Activated T-cell treated with anti-CD3 and anti-CD28 coated beads, Interleukin-2, amount 50 U/mL, for 72 hours (primary cell): ENCODE results near the gene NLRP14. TPM values are rescaled to one million over a fixed set of nuclear protein-coding genes. Genes with fewer than 3 reads are reported as not detected.

Experiments
- ATAC-seq, 2 donors: fragments of 150-1000 bp; cut with Tn5 transposase; replicated peaks in 1 of 2; 2 replicates each; pipeline ENCODE4 v1.10.0; 2021; ENCODE audit warnings: moderate library complexity in 2 of 2, mild to moderate bottlenecking in 1 of 2
- DNase-seq, 2 donors: peaks; one replicate each; pipeline ENCODE4 v3.0.0; 2021 to 2022; ENCODE audit warnings: mixed read lengths in 1 of 2
- H3K27ac Mint-ChIP-seq: one replicate; pipeline ENCODE4 v1.8.0; 2022; ENCODE audit warnings: mild to moderate bottlenecking, moderate library complexity, mixed read lengths
- H3K27me3 Mint-ChIP-seq: one replicate; pipeline ENCODE4 v1.8.0; 2022; ENCODE audit warnings: low read depth, mixed read lengths
- H3K36me3 Mint-ChIP-seq, 2 donors: one replicate each; pipeline ENCODE4 v1.8.0; 2022; ENCODE audit warnings: mixed read lengths in 2 of 2, mild to moderate bottlenecking in 1 of 2; ENCODE audit not compliant: insufficient read depth in 2 of 2
- H3K4me1 Mint-ChIP-seq: one replicate; pipeline ENCODE4 v1.8.0; 2022; ENCODE audit warnings: low read depth, mixed read lengths
- H3K4me3 Mint-ChIP-seq, 2 donors: one replicate each; pipeline ENCODE4 v1.8.0; 2022; ENCODE audit warnings: mild to moderate bottlenecking in 2 of 2, mixed read lengths in 2 of 2, moderate library complexity in 2 of 2
- H3K9me3 Mint-ChIP-seq, 2 donors: one replicate each; pipeline ENCODE4 v1.8.0; 2022; ENCODE audit warnings: mixed read lengths in 2 of 2
- total RNA-seq, 2 donors: library from RNA; stranded (reverse); gene quantifications; one replicate each; pipeline ENCODE4 v1.2.3, GENCODE V29; 2022

The NLRP14 gene
- total RNA-seq, 2 donors from 2014 or later: 0.12 TPM; not detected in 1

DNA sequence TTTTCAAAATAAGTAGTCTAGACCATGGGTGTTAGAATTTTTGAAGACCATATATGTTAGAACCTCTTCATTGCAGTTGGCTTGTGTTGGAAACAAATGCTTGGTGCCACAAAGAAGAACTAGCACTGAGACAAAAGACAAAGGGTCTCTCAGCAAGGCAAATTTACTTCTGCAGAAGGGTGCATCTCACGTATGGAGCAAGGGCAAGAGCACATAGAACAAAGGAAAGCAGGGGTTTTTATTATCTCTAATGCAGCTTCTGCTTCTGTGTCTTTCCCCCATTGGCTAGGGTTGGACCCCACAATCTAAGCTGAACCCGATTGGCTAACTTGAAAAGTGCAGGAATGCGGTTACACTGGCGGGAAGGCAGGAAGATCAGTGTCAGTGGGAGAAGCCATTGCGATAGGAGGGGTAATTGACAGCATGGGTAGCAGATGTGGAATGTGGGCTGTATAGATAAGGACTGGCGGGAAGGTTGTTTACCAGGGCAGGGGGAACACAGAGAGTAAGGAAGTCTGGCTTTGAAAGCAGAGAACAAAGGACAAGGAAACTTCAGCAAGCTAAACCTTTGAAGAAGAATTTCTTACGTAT, 59.4 kb downstream of the NLRP14 start:
- Mint-ChIP-seq H3K27me3 (peaks cover 15% of the 10 kb centered on the region), H3K9me3 (peaks cover 0 to 8% of the 10 kb centered on the region in 2 donors), H3K4me1 (no peaks in the 10 kb centered on the region), H3K4me3 (no peak overlapping the region), H3K36me3 (no peaks in the 10 kb centered on the region), H3K27ac (no peak overlapping the region)
- DNase-seq: no peak
- no peak for ATAC-seq

DNA sequence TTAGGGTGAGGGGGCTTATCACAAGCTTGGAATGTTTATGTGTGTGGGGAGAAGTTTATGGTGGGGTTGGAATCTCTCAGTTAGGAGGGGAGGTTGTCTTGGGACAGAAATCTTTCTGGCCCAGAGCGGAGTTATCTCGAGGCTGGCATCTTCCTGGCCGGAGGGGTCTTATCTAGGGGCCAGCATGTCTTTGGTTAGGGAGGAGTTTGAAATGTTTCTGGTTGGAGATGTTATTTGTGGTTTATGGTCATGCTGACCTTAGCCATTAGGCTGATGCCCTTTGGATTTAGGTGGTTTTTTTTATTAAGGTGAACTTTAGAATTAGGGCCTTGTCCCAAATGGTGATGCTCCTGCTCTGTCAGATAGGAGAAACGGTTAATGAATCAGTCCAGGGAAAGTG, 60.6 kb downstream of the NLRP14 start:
- peaks cover 15% of the 10 kb centered on the region for H3K27me3 Mint-ChIP-seq
- no peak overlapping the region for H3K27ac Mint-ChIP-seq
- no peaks in the 10 kb centered on the region for H3K36me3 Mint-ChIP-seq
- peaks cover 0 to 8% of the 10 kb centered on the region in 2 donors for H3K9me3 Mint-ChIP-seq
- no peak overlapping the region for H3K4me3 Mint-ChIP-seq
- ATAC-seq: no peak
- no peaks in the 10 kb centered on the region for H3K4me1 Mint-ChIP-seq
- no peak for DNase-seq

DNA sequence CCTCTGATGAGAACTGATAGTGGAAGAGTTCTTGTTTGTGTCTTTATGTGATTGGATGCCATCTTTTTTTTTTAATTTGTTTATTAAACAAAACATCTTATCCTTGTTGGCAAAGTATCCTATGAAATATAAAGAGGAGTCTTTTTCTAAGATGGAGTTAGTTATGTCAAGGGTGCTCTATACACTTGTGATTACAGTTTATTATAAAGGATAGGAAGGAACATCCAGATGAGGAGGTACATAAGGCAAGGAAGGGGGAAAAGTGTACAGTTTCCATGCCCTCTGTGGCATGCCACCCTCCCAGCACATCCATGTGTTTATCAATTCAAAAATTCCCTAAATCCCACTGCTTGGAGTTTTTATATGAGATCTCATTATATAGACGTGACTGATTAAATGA, 61.2 kb downstream of the NLRP14 start:
- DNase-seq: no peak
- H3K4me3 Mint-ChIP-seq: no peak overlapping the region
- peaks cover 12% of the 10 kb centered on the region for H3K27me3 Mint-ChIP-seq
- H3K27ac Mint-ChIP-seq: no peak overlapping the region
- no peak for ATAC-seq
- no peaks in the 10 kb centered on the region for H3K4me1 Mint-ChIP-seq
- H3K9me3 Mint-ChIP-seq: peaks cover 0 to 8% of the 10 kb centered on the region in 2 donors
- no peaks in the 10 kb centered on the region for H3K36me3 Mint-ChIP-seq

DNA sequence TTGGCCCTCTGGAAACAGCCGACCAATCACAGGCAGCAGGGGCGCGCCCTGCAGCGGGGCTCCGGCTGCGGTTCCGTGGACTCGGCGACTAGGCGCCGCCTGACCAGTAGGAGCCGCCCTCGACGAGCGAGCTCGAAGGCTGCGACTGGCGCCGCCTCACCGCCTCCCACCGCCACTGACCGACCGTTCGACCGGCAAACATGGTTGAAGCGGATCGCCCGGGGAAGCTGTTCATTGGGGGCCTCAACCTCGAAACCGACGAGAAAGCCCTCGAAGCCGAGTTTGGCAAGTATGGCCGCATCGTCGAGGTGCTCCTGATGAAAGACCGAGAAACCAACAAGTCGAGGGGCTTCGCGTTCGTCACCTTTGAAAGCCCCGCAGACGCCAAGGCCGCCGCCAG, 68.6 kb downstream of the NLRP14 start, which contains the start of gene RBMXL2:
RBMXL2 (plus strand) TSS at position 78 of the 400 bp plus-strand sequence; CDS start at position 201, 123 bp downstream.
- ATAC-seq: no peak
- Mint-ChIP-seq H3K4me3 (no peak within 1 kb of the TSS), H3K36me3 (no peaks in the 10 kb centered on the region), H3K4me1 (no peaks in the 10 kb centered on the region), H3K27me3 (peaks cover 27% of the 10 kb centered on the region), H3K27ac (no peak within 1 kb of the TSS), H3K9me3 (no peaks in the 10 kb centered on the region)
- no peak for DNase-seq

DNA sequence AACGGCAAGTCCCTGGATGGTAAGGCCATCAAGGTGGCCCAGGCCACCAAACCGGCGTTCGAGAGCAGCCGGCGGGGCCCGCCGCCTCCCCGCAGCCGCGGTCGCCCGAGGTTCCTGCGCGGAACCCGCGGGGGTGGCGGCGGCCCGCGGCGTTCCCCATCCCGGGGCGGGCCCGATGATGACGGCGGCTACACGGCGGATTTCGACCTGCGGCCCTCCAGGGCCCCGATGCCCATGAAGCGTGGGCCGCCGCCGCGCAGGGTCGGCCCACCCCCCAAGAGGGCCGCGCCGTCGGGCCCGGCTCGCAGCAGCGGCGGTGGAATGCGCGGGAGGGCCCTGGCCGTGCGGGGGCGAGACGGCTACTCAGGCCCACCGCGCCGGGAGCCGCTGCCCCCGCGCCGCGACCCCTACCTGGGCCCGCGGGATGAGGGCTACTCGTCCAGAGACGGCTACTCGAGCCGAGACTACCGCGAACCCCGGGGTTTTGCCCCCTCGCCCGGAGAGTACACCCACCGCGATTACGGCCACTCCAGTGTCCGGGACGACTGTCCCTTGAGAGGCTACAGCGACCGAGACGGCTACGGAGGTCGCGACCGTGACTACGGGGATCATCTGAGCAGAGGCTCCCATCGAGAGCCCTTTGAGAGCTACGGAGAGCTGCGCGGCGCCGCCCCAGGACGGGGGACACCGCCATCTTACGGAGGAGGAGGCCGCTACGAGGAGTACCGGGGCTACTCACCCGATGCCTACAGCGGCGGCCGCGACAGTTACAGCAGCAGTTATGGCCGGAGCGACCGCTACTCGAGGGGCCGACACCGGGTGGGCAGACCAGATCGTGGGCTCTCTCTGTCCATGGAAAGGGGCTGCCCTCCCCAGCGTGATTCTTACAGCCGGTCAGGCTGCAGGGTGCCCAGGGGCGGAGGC, 69.3 kb downstream of the NLRP14 start:
- no peaks in the 10 kb centered on the region for H3K9me3 Mint-ChIP-seq
- no peaks in the 10 kb centered on the region for H3K4me1 Mint-ChIP-seq
- peaks cover 27% of the 10 kb centered on the region for H3K27me3 Mint-ChIP-seq
- no peak overlapping the region for H3K27ac Mint-ChIP-seq
- DNase-seq (no peak), ATAC-seq (no peak)
- no peaks in the 10 kb centered on the region for H3K36me3 Mint-ChIP-seq
- H3K4me3 Mint-ChIP-seq: no peak overlapping the region

DNA sequence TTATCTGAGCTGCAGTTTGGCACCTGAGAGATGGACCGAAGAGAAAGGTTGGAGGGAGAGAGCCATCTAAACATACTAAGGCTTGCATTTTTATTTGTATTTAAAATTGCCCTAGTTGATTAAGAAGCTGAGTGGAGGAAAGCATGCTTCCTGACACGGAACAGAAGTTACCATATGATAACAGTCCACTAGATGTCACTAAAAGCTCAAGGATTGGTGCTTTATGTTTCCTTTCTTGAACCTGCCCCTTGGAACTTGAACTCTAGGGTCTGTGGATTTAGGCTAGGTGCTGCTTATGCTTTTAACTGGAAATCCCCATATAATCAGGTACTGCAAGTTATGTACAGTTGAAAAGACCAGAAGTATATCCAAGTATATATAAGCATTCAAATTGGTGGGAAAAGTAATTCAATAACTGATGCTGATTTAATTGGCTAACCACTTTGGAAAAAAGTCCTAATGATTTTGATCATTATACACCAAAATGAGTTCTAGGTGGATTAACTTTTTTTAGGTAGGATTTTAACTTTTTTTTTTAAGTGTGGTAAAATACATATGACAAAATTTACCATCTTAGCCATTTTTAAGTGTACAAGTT, 78.1 kb downstream of the NLRP14 start:
- H3K4me1 Mint-ChIP-seq: no peaks in the 10 kb centered on the region
- H3K27ac Mint-ChIP-seq: no peak overlapping the region
- no peaks in the 10 kb centered on the region for H3K36me3 Mint-ChIP-seq
- no peak overlapping the region for H3K4me3 Mint-ChIP-seq
- no peaks in the 10 kb centered on the region for H3K9me3 Mint-ChIP-seq
- peaks cover 9% of the 10 kb centered on the region for H3K27me3 Mint-ChIP-seq
- peak in 1 of 2 donors; percentile 14 for DNase-seq
- ATAC-seq: peak; percentile 64 to 71

DNA sequence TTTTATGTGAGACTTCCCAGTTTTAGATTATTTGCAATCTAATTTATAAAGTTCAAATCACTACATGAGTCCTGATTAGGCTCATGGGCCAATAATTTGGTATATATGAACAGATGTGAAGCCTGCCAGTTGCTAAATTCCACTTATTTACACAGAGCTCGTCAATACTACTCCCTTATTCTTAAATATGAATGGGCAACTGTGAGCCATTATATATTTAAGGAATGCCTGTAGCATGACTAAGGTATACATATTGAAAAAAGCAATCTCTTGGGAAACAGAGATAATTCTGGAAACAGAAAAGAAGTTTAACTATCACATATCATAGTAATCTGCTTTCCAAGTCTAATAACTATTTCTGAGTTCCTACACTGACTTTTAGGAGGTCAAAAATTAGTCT, 95.5 kb downstream of the NLRP14 start:
- Mint-ChIP-seq H3K9me3 (no peaks in the 10 kb centered on the region), H3K27me3 (no peaks in the 10 kb centered on the region), H3K4me1 (no peaks in the 10 kb centered on the region), H3K27ac (no peak overlapping the region), H3K36me3 (no peaks in the 10 kb centered on the region), H3K4me3 (no peak overlapping the region)
- ATAC-seq: no peak
- DNase-seq: no peak

DNA sequence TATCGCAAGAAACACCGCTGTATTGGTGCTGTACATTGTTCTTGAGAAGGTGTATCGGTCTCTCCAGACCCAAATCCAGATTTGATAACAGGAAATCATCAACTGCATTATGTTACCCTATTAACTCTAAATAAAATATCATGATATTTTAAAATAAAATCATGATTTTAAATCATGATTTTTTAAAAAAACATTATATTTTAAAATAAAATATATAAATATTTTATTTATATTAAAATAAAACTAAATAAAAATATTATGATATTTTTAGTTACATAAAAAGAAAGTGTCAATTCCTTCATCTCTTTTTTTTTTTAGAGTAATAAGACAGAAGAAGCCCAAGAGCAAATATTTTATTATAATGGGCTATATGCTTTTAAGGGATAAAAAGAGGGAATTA, 96.1 kb downstream of the NLRP14 start:
- Mint-ChIP-seq H3K4me1 (no peaks in the 10 kb centered on the region), H3K36me3 (no peaks in the 10 kb centered on the region), H3K9me3 (no peaks in the 10 kb centered on the region), H3K27me3 (peaks cover 5% of the 10 kb centered on the region), H3K27ac (no peak overlapping the region), H3K4me3 (no peak overlapping the region)
- ATAC-seq (no peak), DNase-seq (no peak)

Other genes starting within 250 kb of the NLRP14 start
- gene OR2AG2, start 248.5 kb upstream of the NLRP14 start, total RNA-seq: under 1 TPM in 1 of 2 donors, not detected in 1; 0.19 TPM
- not detected for gene OR2AG1, start 237.5 kb upstream of the NLRP14 start, total RNA-seq
- gene OR6A2, start 220.8 kb upstream of the NLRP14 start, total RNA-seq: under 1 TPM in 1 of 2 donors, not detected in 1; 0.07 TPM
- gene OR10A5, start 174.8 kb upstream of the NLRP14 start, total RNA-seq: not detected
- gene OR10A2, start 157.4 kb upstream of the NLRP14 start, total RNA-seq: not detected
- gene OR10A4, start 143.9 kb upstream of the NLRP14 start, total RNA-seq: not detected
- gene OR2D2, start 128.0 kb upstream of the NLRP14 start, total RNA-seq: under 1 TPM in 1 of 2 donors, not detected in 1; 0.29 TPM
- gene OR2D3, start 99.5 kb upstream of the NLRP14 start, total RNA-seq: not detected
- gene ZNF215, start 94.1 kb upstream of the NLRP14 start, total RNA-seq: 1 to 10 TPM in 1 of 2 donors, under 1 TPM in 1; 0.23 to 1.4 TPM
- under 1 TPM in 1 of 2 donors, not detected in 1; 0.10 TPM for gene ZNF214, start 133 bp upstream of the NLRP14 start, total RNA-seq
- not detected for gene RBMXL2, start 68.5 kb downstream of the NLRP14 start, total RNA-seq
- not detected for gene SYT9, start 231.4 kb downstream of the NLRP14 start, total RNA-seq